OCI-LY7 (cell line): Measurements from ENCODE around the gene JAK1.

Experiments
- EZH2phosphoT487 ChIP-seq: fragments of 200-600 bp; sonication (generic); IDR thresholded peaks from 2 replicates; pipeline ENCODE4 v1.6.1; 2018; ENCODE audit warnings: low read depth, borderline replicate concordance, mild to moderate bottlenecking, mixed run types, antibody characterized with exemption, low read length, moderate library complexity, mixed read lengths
- TF ChIP-seq, protein P1 (sequence below): fragments of 200-600 bp; sonication (generic); conservative IDR thresholded peaks from 2 replicates; pipeline ENCODE4 v1.5.1; 2014; ENCODE audit warnings: mild to moderate bottlenecking, antibody characterized with exemption, low read length, moderate library complexity, mixed read lengths

DNA sequence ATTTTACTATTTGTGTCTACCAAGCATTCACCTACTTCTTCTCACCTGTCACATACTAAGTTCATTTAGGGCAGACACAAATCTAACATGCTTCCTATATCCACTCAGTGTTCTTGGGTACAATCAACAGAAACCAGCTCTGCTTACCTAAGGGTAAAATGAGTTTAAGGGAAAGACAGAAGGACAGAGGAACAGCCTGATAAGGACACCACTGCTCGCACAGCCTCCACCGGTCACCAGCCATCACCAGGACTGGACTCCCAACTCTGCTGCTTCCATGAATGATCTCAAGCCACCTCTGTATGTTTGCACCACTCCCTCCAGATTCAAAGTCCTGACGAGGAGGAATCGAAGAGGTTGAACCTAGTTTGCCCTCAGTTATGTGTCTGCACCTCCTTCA is 72.4 kb downstream of the JAK1 start:
- TF ChIP-seq, protein P1, sequence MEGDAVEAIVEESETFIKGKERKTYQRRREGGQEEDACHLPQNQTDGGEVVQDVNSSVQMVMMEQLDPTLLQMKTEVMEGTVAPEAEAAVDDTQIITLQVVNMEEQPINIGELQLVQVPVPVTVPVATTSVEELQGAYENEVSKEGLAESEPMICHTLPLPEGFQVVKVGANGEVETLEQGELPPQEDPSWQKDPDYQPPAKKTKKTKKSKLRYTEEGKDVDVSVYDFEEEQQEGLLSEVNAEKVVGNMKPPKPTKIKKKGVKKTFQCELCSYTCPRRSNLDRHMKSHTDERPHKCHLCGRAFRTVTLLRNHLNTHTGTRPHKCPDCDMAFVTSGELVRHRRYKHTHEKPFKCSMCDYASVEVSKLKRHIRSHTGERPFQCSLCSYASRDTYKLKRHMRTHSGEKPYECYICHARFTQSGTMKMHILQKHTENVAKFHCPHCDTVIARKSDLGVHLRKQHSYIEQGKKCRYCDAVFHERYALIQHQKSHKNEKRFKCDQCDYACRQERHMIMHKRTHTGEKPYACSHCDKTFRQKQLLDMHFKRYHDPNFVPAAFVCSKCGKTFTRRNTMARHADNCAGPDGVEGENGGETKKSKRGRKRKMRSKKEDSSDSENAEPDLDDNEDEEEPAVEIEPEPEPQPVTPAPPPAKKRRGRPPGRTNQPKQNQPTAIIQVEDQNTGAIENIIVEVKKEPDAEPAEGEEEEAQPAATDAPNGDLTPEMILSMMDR: no peak
- TF ChIP-seq EZH2phosphoT487: no peak
